Activated T-cell treated with anti-CD3 and anti-CD28 coated beads for 4 hours (primary cell): ENCODE measurements around the gene CDK5.

Source experiments
- DNase-seq: peaks from one replicate; pipeline ENCODE4 v3.0.0-alpha.2; 2020

Gene CDK5

GRCh38 chr7:151071032-151071866 lies 13.6 kb upstream of the CDK5 start:
- no peak for DNase-seq

GRCh38 chr7:151070574-151070960 lies 12.9 kb upstream of the CDK5 start:
- DNase-seq = no peak

- no peak for DNase-seq
Observed at GRCh38 chr7:151069841-151070573, 12.3 kb upstream of the CDK5 start.

GRCh38 chr7:151068069-151068773 lies 10.5 kb upstream of the CDK5 start:
- DNase-seq = no peak

- DNase-seq = no peak
Observed at GRCh38 chr7:151066273-151066974, 8.7 kb upstream of the CDK5 start.

GRCh38 chr7:151065516-151065915 lies 7.8 kb upstream of the CDK5 start:
- no peak for DNase-seq

GRCh38 chr7:151064993-151065392 lies 7.3 kb upstream of the CDK5 start:
- no peak for DNase-seq

GRCh38 chr7:151064454-151064853 lies 6.8 kb upstream of the CDK5 start:
- DNase-seq = no peak

- DNase-seq = no peak
Observed at GRCh38 chr7:151063212-151063561, 5.5 kb upstream of the CDK5 start.

GRCh38 chr7:151062399-151063211 lies 4.9 kb upstream of the CDK5 start:
- no peak for DNase-seq

- DNase-seq = no peak
Observed at GRCh38 chr7:151062111-151062398, 4.4 kb upstream of the CDK5 start.

- no peak for DNase-seq
Observed at GRCh38 chr7:151061213-151062110, 3.8 kb upstream of the CDK5 start.

- no peak for DNase-seq
Observed at GRCh38 chr7:151060416-151061212, 2.9 kb upstream of the CDK5 start.

- no peak for DNase-seq
Observed at GRCh38 chr7:151060113-151060415, 2.4 kb upstream of the CDK5 start.

GRCh38 chr7:151059367-151060112 lies 1.8 kb upstream of the CDK5 start, which contains the start of gene SLC4A2:
TSS of gene SLC4A2 (plus strand) at chr7:151059589. CDS start at chr7:151061988, 2,399 bp downstream.
- DNase-seq = peak; percentile 63

GRCh38 chr7:151058781-151059366 lies 1.2 kb upstream of the CDK5 start:
- DNase-seq = no peak

- peak; percentile 93 for DNase-seq
Observed at GRCh38 chr7:151057989-151058780, 488 bp upstream of the CDK5 start.

- no peak for DNase-seq
Observed at GRCh38 chr7:151056666-151057505, 811 bp downstream of the CDK5 start.
